ENCODE measurements around the gene RAD51B.

RAD51B gene

DNA sequence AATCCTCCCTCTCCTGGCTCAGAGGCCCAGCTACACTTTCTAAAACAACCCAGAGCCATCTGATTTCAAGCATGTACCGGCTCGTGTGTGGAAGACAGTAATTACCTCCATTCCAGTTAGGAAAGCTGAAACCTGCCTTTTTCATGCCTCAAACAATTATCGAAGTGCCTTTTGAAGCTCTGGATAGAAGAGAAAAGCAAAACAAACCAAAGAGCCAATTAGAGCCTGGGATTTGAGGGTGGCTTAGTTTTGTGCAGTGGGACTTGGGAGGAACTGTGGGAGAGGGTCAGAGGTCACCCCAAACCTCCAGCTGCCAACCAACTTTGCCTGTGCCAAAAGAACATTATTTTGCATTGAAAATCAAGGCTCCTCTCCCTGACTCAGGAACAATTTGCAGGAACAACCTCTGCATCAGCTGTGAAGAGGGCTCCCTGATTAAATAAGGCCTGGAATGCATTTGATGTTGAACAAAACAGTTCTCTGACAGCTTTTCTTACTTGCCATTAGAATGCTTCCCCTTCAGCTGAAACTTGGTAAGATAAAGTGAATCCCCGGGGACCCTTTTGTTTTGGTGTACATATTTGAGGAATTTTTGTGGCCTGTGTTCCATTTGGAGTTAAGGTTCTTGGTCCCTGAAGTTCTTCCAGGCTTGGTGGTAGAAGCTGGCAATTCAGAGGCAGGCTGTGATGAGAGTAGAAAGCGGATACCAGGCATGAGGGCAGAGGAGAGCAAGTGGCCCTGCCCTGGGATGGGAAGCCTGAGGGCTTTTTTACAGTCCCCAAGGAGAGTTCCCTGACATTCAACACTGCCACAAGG lies 703.1 kb downstream of the RAD51B start:
- no peak for DNase-seq (ENCODE audit: low read depth in 2 of 2)

DNA sequence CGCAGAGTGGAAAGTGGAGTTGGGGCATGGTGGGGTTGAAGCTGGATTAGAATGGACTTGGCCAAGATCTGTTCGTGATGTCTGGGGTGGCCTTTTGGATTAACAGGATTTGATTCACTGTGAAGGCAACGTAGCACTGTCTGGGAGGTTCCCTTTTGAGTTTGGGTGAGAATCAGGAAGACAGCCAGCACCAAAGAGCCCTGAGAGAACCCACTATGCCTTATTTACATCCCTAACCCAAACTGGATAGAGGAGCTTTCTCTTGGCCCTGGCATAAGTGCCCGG lies 703.7 kb downstream of the RAD51B start:
- no peak for DNase-seq (ENCODE audit: low read depth in 2 of 2)

DNA sequence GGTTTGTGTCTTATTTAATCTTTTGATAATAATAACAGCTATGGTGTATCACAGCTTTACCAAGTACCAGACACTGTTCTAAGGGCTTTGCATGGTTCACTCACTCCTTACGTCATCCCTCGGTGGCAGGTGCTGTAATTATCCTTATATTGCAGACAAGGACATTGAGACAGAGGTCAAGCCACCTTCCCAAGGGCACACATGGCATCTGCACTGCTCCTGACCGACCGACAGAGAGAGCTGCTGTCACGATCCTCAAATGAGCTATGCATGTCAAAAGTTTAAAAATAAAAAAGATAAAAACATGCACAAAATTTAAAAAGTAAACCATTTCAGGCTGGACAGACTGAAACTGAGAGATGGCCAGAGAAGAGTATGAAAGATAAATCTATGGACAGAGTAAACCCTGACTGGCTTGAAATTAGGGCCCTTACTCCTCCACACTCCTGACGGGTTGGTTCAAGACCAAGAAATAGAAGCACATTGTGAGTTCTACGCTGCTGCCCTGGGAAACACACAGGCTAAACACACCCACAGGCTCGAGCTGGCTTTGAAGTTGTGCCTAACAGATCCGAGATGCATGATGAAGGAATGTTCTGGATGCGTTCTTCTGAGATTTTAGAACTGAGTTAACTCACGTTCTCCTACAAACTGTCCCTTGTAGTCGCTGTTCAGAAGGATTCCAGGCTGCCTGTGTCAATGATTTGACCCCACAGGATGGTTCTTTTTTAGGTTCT lies 704.6 kb downstream of the RAD51B start:
- DNase-seq (ENCODE audit: low read depth in 2 of 2), result no peak

DNA sequence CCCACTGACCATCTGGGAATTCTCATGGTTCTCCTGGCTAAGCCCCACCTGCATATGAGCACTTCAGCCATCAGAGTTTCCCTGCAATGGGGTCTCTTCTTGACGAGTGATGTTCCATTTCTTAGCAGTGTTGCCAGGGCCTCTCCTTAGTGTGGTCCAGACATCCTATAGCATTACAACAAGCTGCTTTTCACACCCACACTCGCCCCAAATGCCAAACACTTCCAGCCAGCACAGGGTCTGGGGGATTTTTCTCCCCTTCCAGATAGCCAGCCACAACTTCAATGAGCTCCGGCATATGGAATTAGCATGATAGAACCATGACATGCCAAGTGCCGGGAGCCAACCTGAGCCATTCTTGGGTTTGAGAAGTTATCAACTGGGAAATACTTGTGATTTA lies 705.9 kb downstream of the RAD51B start:
- no peak for DNase-seq (ENCODE audit: low read depth in 2 of 2)

DNA sequence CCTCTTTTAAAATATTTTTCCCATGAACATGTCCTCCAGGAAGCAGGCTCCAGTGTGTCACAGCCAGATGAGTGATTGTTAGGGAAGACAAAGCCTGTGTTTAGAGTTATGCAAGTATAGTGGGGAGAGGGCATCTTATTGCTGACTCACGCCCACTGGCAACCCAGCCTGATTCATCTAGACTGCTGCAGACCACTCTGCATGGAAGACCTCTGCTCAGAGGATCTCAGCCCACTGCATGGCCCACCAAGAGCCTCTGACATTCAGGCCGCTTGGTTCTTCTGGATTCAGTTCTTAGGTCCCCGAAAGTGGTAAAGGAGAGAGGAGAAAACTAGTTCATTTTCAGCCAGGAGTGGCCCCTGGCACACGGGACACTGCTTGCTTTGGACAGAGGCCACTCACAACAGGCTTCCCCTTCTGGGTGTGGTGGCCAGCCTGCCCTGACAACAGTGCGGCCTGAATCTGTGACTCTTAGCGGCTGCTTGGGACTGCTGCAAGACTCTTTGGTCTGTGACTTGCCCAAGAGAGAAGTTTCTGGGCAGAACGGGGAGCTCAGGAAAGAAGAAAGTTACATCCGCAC lies 707.0 kb downstream of the RAD51B start:
- no peak for DNase-seq (ENCODE audit: low read depth in 2 of 2)

DNA sequence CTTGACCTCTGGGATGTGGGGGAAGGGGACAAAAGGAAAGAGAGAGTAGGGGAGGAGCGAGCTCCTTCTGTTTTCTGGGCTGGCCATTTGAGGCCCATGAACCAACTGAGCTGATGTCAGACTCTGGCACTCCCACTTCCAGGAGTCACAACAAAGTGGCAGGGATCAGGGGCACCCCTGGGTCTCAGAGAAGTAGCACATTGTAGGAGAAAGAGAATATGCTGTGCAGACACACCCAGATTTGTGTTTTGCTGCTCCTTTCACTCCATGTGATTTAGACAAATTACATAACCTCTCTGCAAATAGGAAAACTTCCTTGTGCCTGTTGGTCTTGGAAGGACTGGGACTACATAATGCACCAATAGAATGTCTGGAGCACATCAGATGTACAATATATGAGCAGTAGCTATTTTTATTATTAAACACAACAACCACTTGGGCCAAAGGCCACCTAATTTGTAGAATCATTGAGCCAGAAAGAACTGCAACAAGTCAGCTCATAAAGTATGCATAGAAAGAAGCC lies 707.8 kb downstream of the RAD51B start:
- DNase-seq (ENCODE audit: low read depth in 2 of 2), result no peak

DNA sequence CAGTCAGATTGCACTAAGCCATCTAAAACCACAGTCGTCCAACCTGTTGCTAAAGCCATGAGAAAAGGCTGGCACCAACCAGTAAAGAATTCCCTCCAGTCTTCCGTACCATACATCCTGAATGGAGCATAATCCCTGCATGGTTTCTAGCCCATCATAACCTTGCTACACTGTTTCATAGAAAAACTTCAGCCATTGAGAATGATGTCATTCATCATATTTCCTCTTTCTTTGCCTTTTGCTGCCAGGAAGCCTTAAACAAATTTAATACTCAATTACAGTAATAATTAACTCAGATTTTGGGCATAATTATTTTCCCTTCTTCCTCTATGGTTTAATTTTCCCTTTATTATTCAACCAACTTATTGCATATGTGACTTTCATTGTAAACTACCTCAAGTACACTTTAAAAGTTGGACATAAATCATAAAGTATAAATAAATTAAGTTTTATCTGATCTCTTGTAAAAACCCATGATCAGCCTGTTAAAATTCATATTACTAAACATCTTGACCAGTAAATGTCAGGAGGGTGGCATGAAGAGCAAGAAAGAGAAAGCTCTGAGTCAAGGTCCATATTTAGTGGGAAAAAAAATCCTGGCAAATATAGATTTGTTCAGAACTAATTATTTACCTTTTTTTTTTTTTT lies 708.6 kb downstream of the RAD51B start:
- no peak for DNase-seq (ENCODE audit: low read depth in 2 of 2)

DNA sequence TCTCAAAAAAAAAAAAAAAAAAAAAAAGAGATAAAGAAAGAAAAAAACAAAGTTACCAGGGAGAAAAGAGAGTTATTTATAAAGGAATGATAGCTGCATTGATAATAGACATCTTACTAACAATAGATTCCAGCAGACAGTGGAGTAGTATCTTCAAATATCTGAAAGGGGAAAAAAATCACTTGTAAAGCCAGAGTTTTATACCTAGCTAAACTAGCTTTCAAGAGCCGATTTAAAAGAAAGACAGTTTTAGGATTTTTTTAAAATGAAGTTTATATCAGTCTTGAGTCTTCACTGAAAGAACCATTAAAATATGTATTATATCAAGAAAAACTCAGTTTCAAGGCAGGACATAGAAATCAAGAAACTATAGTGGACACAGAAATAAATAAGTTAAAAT lies 710.9 kb downstream of the RAD51B start:
- no peak for DNase-seq (ENCODE audit: low read depth in 2 of 2)

DNA sequence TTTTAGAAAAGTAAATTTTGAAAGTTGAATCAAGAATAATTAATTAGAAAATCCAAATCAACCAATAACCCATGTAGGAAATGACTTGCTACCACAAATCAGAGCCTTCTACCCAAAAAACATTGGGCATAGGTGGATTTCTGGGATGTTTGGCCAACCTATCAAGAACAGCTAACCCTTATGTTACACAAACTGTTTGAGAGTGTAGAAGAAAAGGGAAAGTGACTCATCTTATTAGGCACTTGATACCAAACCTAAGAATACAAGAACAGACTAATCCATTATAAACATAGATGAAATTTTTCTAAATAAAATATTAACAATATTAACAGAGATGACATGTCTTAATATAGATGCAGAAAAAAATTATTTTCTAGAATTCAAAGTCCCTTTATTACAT lies 712.9 kb downstream of the RAD51B start:
- DNase-seq (ENCODE audit: low read depth in 2 of 2), result no peak

DNA sequence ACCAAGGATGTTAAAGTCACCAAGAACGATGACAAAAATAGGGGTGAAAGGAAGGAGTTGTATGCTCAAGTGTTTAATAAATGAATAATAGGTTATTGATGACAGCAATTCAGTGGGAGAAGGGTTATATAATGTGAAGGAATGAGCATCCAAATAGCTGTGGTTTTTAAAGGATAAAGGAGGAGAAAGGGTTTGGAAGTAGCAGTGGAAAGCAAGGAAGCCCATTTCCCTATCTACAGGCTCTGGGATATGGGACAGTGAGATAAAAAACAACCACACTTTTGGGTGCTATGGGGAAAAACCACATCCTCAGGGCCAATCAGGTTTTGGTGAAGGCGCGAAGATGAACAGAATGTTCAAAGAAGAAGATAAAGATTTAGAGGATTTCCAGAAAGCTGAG lies 714.7 kb downstream of the RAD51B start:
- no peak for DNase-seq (ENCODE audit: low read depth in 2 of 2)

DNA sequence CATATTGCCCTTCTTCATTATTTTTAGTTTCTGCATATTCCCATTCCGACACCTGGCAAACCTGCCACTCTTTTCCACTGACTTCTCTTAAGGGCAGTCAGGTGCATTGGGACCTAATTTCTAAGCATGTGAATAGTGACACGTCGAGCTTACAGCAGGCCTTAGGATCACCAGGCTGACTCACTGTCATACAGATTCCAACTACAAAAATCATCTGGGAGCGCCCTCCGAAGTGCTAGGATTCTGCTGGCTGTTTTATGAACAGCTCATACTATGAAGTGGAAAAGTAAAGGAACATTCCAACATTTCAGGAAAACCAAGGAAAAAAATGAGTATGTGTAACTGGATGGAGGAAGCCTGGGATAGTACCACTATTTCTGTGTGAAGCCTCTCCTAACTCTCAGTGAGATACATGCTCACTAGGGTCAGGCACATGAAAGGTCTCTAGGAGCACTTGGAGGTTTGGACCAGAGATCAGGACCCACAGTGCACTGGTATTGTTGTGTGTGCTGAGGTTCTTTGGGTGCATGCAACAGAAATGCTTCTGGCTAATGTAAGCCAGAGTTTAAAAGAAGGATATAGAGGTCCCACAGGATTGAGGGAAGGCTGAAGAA lies 715.9 kb downstream of the RAD51B start:
- DNase-seq (ENCODE audit: low read depth in 2 of 2), result no peak

DNA sequence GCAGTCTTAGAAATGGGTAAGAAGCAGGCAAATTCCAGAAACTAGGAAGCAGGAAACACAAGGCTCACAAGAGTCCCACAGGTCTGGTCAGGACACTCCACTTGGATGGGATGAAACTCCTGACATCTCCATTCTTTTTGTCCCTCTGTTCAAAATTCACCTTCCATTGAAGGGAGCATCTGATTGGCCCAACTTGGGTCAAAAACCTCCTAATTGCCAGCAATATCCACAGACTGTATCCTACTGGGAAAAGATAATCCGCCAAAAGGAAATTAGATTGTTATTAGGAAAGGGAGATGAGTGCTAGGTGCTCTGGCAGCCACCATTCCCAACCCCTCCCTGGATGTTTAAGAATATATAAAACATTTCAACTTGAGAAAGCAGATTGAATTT lies 716.4 kb downstream of the RAD51B start:
- no peak for DNase-seq (ENCODE audit: low read depth in 2 of 2)

DNA sequence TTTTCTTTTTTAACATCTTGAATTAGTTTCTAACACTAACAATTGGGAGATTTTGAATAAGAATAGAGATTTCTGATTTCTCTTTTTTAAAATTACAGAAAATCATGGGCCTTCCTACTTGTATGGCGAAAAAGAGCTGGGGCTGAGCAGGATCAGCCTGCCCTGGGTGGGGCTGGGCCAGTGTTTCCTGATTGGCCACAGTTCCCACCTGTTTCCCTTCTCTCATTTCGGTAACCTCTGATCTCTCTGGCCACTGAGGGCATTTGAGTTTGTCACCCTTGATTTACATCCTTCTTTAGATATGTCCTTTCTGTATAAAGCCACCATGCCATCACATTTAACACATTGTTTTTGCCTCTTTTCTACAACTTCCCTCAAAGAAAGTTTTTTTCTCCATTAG lies 719.1 kb downstream of the RAD51B start:
- no peak for DNase-seq (ENCODE audit: low read depth in 2 of 2)

DNA sequence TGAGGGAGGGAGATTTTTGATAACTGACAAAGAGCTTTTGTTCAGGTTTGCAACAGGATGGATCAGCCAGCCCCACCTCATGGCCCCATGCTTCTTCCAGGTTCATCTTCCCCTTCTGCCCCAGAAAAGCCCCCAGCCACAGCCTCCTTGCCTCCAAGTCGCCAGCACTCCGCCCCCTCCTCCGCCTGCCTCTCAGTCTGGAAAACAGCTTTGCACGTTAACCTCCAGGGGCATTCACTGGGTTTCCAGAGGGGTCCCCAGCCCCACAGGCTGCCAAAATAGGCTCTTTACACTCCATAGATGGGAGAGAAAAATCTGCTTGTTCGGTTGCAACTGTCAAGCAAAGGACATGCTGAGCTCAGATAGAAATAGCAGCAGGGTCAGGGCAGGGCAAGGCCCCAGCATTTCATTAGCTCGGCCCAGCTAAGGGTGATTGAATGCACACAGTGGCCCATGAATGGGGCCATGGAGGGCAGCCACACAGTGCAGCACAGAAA lies 719.7 kb downstream of the RAD51B start:
- no peak for DNase-seq (ENCODE audit: low read depth in 2 of 2)

DNA sequence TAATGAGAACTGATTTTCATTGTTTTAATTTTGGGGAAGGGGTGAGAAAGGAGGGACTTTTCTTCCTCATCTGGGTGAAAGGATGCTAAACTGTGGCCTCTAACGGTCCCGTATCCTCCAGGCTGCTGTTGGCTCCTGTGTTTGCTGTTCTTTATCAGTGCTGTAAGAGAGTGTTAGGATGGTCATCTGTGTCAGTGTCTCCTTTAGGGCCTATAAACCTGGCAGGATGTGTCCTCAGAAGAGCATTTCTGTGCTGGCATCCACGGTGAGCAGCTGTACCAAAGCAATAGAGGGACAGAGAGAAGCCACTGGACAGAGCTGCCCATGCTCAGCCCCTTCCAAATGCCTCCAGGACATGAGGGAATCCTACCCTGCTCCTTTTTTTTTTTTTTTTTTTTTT lies 720.2 kb downstream of the RAD51B start:
- no peak for DNase-seq (ENCODE audit: low read depth in 2 of 2)

DNA sequence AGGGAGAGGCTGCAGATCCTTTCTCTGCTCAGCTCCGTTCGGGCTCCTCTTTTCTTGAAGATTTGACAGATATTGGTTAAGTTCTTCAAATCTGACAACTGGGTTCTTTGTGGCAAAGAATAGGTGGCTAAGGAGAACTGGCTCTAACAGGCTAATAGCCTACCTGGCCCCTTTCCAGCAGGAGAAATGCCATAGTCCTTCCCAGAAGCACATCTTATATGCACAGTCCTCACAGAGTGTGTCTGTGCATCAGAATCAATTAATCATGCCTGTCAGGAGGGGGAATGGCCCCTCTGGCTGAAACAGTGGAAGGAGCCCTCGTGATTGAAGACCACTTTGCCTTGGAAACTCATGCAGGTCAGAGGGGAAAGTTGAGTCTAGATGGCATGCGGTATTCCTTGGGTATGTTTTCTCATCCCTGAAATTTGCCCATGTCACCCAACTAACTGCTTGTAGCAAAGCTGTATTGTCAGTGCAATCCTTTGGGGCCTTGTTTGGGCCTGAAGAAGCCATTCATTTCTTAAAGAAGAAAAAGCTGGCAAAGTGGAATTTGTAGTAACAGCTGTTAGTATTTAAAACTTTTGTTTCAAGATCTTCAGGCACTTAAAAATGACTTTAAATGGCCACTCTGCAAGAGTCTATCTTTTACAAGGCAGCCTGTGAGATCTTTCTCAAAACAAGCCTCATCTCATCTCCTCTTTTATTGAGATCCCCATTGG lies 721.8 kb downstream of the RAD51B start:
- no peak for DNase-seq (ENCODE audit: low read depth in 2 of 2)

DNA sequence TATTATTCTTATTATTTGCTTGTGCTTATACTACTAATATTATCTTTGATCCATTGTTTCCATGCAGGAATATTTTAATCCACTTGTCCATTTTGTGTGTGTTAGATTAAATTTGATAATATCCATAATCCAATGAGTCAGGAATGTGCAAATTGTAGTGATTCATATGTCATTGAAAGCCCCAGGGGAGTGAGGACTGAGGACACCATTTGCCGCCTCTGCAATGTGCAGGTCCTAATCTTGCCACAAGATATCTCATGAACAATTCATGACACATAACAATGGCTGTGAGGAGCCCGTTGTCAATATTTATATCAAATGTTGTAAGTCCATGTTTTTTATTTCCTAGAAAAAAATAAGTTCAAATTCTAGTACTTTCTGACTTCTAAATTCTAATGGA lies 722.8 kb downstream of the RAD51B start:
- DNase-seq (ENCODE audit: low read depth in 2 of 2), result no peak

DNA sequence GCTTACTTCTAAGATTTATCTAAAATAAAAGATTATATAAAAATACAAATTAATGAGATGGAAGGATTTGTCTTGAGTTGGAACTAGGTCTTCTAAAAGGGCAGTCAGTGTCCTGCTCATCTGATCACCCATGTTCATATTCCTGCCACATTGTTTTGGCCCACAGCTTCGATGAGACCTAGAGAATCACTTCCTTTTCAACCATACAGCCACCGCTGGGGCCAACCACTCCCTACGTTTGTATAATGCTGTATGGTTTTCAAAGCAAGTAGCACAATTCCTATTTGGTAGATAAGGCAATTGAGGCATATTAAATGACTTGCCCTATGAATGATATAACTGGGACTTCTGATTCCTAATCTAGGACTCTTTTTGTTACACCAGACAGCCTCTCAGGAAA lies 723.9 kb downstream of the RAD51B start:
- no peak for DNase-seq (ENCODE audit: low read depth in 2 of 2)

DNA sequence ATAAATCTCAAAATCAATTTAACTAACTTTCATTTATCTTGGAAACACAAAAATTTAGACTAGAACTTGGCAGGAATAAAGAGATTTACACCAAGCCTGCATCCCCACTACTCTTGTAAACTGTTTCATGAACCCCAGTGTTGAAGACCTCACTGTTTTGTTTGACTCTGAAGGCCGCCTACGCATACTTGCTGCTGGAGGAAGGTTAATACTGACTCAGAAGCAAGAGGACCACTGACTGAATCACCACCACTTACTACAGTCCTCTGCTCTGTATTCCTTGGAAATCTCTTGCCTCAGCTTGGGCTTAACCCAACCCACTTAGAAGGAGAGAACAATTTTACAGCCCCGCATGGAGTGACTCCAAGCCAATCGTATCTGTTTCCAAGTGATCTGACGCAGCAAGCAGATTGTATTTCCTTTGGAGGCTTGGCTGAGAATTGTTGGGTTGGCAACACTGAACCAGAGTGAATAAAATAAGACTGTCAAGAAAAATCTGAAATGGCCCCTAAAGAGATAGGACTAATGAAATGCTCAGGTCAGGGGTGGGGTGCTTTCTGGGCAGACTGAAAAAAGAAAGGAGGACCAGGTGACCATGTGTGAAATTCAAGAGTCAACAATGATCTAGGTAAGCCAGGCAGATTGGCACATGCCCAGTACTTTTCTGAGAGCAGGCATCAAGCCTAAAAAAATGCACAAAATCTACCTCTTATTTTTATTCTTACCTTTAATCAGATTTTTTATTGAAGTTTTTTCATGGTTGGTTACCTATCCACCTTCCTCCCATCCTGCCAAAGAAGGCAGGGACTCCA lies 724.7 kb downstream of the RAD51B start:
- no peak for DNase-seq (ENCODE audit: low read depth in 2 of 2)

DNA sequence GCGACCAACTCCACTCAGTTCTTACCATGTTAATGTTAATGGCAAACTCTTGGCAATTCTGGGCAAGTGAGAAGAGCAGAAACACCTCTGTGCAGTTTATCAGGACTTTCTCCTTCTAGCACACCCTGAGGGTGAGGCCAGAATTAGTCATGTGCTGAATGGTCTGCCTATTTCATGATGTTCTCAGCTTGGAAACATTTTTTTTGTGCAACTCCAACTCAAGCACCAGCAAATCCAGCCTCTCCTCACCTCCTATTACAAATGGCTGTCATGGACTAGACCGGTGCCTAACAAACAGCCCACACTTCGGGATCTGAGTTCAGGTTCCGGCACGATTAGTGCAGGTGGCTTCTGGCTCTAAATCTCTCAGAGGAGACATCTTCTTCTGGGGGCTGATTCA lies 727.3 kb downstream of the RAD51B start:
- no peak for DNase-seq (ENCODE audit: low read depth in 2 of 2)
